GM12873 (cell line): ENCODE measurements around the gene RAD9B.

Source experiments
- CTCF ChIP-seq: IDR thresholded peaks from 2 replicates; pipeline ENCODE4 v1.5.1; 2012; ENCODE audit warnings: low read depth, mild to moderate bottlenecking, moderate library complexity, low read length, control low read depth; ENCODE audit not compliant: insufficient read depth; ENCODE audit errors: missing control alignments

Gene RAD9B

GRCh38 chr12:110513842-110514241 is 11.7 kb downstream of the RAD9B start:
- TF ChIP-seq CTCF = no peak

GRCh38 chr12:110514363-110514762 is 12.2 kb downstream of the RAD9B start:
- no peak for TF ChIP-seq CTCF

- no peak for TF ChIP-seq CTCF
These were observed 14.9 kb downstream of the RAD9B start for GRCh38 chr12:110516995-110517394.

- no peak for TF ChIP-seq CTCF
These were observed 26.2 kb downstream of the RAD9B start for GRCh38 chr12:110528277-110528839.

- TF ChIP-seq CTCF = no peak
These were observed 28.4 kb downstream of the RAD9B start for GRCh38 chr12:110530511-110530910.

GRCh38 chr12:110531741-110532333 is 29.7 kb downstream of the RAD9B start:
- TF ChIP-seq CTCF = no peak

- TF ChIP-seq CTCF = no peak
These were observed 30.5 kb downstream of the RAD9B start for GRCh38 chr12:110532644-110533043.
